H1 (cell line): ENCODE results near the gene FCER2. TPM values are rescaled to one million over a fixed set of nuclear protein-coding genes. Genes with fewer than 3 reads are reported as not detected.

Experiments
- CTCF ChIA-PET: fragments of 300-600 bp; sonication (Branson Sonifier 250); formaldehyde crosslinking; loops from one replicate; lab custom pipeline; 2021; ENCODE audit not compliant: partially characterized antibody; lab: Charles Lee
- POLR2A ChIA-PET: fragments of 300-600 bp; sonication (Branson Sonifier 250); formaldehyde crosslinking; loops from one replicate; lab custom pipeline; 2021; ENCODE audit warnings: inconsistent platforms; ENCODE audit not compliant: partially characterized antibody; lab: Charles Lee
- DNase-seq, 2 experiments: peaks; one replicate each; pipeline versions ENCODE4 v3.0.0 to v3.0.0-alpha.2; 2010 to 2022; ENCODE audit warnings: low spot score in 2 of 2, low read depth in 1 of 2, mixed read lengths in 1 of 2
- FAIRE-seq: peaks from 2 replicates; lab custom pipeline; 2011; peaks lifted over from hg19 to GRCh38; lab: Jason Lieb, UNC
- H2AFZ ChIP-seq: 2 replicates; pipeline ENCODE4 v1.8.1; 2012; ENCODE audit warnings: low read length, inconsistent platforms
- H2AK5ac ChIP-seq: 2 replicates; pipeline ENCODE4 v1.6.1; 2013; ENCODE audit warnings: low read depth, low read length
- H2BK120ac ChIP-seq: replicated peaks from 2 replicates; pipeline ENCODE3; 2013; ENCODE audit warnings: low read depth, low read length, inconsistent platforms
- H2BK12ac ChIP-seq: 2 replicates; pipeline ENCODE4 v1.6.1; 2013; ENCODE audit warnings: low read depth, low read length
- H2BK15ac ChIP-seq: 2 replicates; pipeline ENCODE4 v1.6.1; 2013; ENCODE audit warnings: low read length
- H2BK20ac ChIP-seq: 2 replicates; pipeline ENCODE4 v1.6.1; 2013; ENCODE audit warnings: low read length
- H2BK5ac ChIP-seq: 2 replicates; pipeline ENCODE4 v1.6.1; 2013; ENCODE audit warnings: low read depth, low read length
- H3K14ac ChIP-seq: 2 replicates; pipeline ENCODE4 v1.6.1; 2013; ENCODE audit warnings: inconsistent platforms; ENCODE audit not compliant: insufficient read length
- H3K18ac ChIP-seq: 2 replicates; pipeline ENCODE4 v1.6.1; 2013; ENCODE audit warnings: low read length; ENCODE audit errors: extremely low read depth
- H3K23ac ChIP-seq: 2 replicates; pipeline ENCODE4 v1.6.1; 2013; ENCODE audit warnings: inconsistent platforms; ENCODE audit not compliant: insufficient read length
- H3K23me2 ChIP-seq: 2 replicates; pipeline ENCODE4 v1.6.1; 2013; ENCODE audit warnings: low read depth, low read length
- H3K27ac ChIP-seq: 2 replicates; pipeline ENCODE4 v1.6.1; 2011; ENCODE audit warnings: low read depth, low read length, inconsistent platforms
- H3K27me3 ChIP-seq, 4 experiments: replicated peaks in 1 of 4; 1 replicate in 1 of 4; 2 replicates in 3 of 4; pipeline versions ENCODE4 v1.6.1 to v1.8.1; 2011 to 2013; ENCODE audit warnings: low read length in 3 of 4, mild to moderate bottlenecking in 3 of 4, inconsistent platforms in 2 of 4, mixed read lengths in 2 of 4, moderate library complexity in 1 of 4; ENCODE audit not compliant: control insufficient read depth in 3 of 4, insufficient read depth in 3 of 4; ENCODE audit errors: extremely low read depth in 1 of 4
- H3K36me3 ChIP-seq, 4 experiments: 2 replicates each; pipeline versions ENCODE4 v1.6.1 to v1.8.1; 2011 to 2013; ENCODE audit warnings: mild to moderate bottlenecking in 4 of 4, low read length in 3 of 4, moderate library complexity in 2 of 4, control low read depth in 1 of 4, inconsistent platforms in 1 of 4; ENCODE audit not compliant: insufficient read depth in 4 of 4, control insufficient read depth in 2 of 4
- H3K4ac ChIP-seq: replicated peaks from 2 replicates; pipeline ENCODE3; 2013; ENCODE audit warnings: low read length, low read depth, mixed read lengths, inconsistent platforms; ENCODE audit not compliant: insufficient read length
- H3K4me1 ChIP-seq, 4 experiments: replicated peaks in 1 of 4; 1 replicate in 1 of 4; 2 replicates in 3 of 4; pipeline versions ENCODE4 v1.6.1 to v1.8.1; 2011 to 2013; ENCODE audit warnings: low read length in 3 of 4, inconsistent platforms in 2 of 4, mixed read lengths in 1 of 4; ENCODE audit not compliant: insufficient read depth in 4 of 4, control insufficient read depth in 3 of 4
- H3K4me2 ChIP-seq, 2 experiments: 2 replicates each; pipeline versions ENCODE4 v1.6.1 to v1.8.1; 2011 to 2013; ENCODE audit warnings: low read depth in 2 of 2, low read length in 2 of 2, control low read depth in 1 of 2, inconsistent platforms in 1 of 2, mild to moderate bottlenecking in 1 of 2; ENCODE audit not compliant: insufficient read depth in 1 of 2
- H3K4me3 ChIP-seq, 4 experiments: fragments of 200-600, 300-600 bp in 1 of 4; sonication (generic), shearing (Covaris generic), sonication (Bioruptor Twin) in 1 of 4; 2 replicates each; pipeline versions ENCODE4 v1.5.1 to v1.8.1; 2011 to 2016; ENCODE audit warnings: low read length in 4 of 4, low read depth in 3 of 4, control low read depth in 2 of 4, inconsistent platforms in 2 of 4, mild to moderate bottlenecking in 2 of 4, mixed read lengths in 1 of 4, moderate library complexity in 1 of 4; ENCODE audit not compliant: insufficient read depth in 2 of 4; ENCODE audit errors: extremely low read depth in 1 of 4
- H3K56ac ChIP-seq: replicated peaks from 2 replicates; pipeline ENCODE3; 2013; ENCODE audit warnings: low read depth, mild to moderate bottlenecking, mixed read lengths, low read length, inconsistent platforms; ENCODE audit not compliant: insufficient read length
- H3K79me1 ChIP-seq: 2 replicates; pipeline ENCODE4 v1.6.1; 2013; ENCODE audit warnings: low read depth, low read length, control low read depth
- H3K79me2 ChIP-seq, 2 experiments: 2 replicates each; pipeline versions ENCODE4 v1.6.1 to v1.8.1; 2012 to 2013; ENCODE audit warnings: low read length in 2 of 2, mild to moderate bottlenecking in 2 of 2, inconsistent platforms in 1 of 2; ENCODE audit not compliant: insufficient read depth in 2 of 2, control insufficient read depth in 1 of 2
- H3K9ac ChIP-seq, 4 experiments: replicated peaks in 1 of 4; 1 replicate in 1 of 4; 2 replicates in 3 of 4; pipeline versions ENCODE4 v1.6.1 to v1.8.1; 2011 to 2013; ENCODE audit warnings: low read depth in 3 of 4, low read length in 3 of 4, control low read depth in 2 of 4, mild to moderate bottlenecking in 2 of 4, moderate library complexity in 2 of 4, inconsistent platforms in 1 of 4; ENCODE audit errors: extremely low read depth in 1 of 4
- H3K9me3 ChIP-seq, 2 experiments: 2 replicates each; pipeline versions ENCODE4 v1.6.1 to v1.8.1; 2012 to 2013; ENCODE audit warnings: mild to moderate bottlenecking in 2 of 2, moderate library complexity in 2 of 2, control low read depth in 1 of 2, inconsistent platforms in 1 of 2, low read depth in 1 of 2, low read length in 1 of 2, mixed read lengths in 1 of 2; ENCODE audit not compliant: insufficient read depth in 2 of 2
- H4K20me1 ChIP-seq, 2 experiments: replicated peaks in 1 of 2; 2 replicates each; pipeline versions ENCODE3 to v1.8.1; 2011 to 2013; ENCODE audit warnings: inconsistent platforms in 2 of 2, low read length in 2 of 2, mild to moderate bottlenecking in 1 of 2; ENCODE audit not compliant: insufficient read depth in 2 of 2, control insufficient read depth in 1 of 2
- H4K5ac ChIP-seq: 2 replicates; pipeline ENCODE4 v1.6.1; 2013; ENCODE audit warnings: low read length, low read depth, mixed read lengths, inconsistent platforms; ENCODE audit not compliant: insufficient read length
- H4K8ac ChIP-seq: 2 replicates; pipeline ENCODE4 v1.8.0; 2013; ENCODE audit warnings: mild to moderate bottlenecking, moderate library complexity, low read length, inconsistent platforms; ENCODE audit not compliant: insufficient read depth; ENCODE audit errors: extremely low read depth
- H4K91ac ChIP-seq: replicated peaks from 2 replicates; pipeline ENCODE3; 2013; ENCODE audit warnings: low read length, mixed read lengths, inconsistent platforms; ENCODE audit not compliant: insufficient read length
- BRCA1 ChIP-seq: IDR thresholded peaks from 2 replicates; pipeline ENCODE4 v1.6.1; 2012; ENCODE audit warnings: low read depth, low read length, improper control_type of control experiment
- EZH2 ChIP-seq: fragments of 200-600 bp; sonication (generic); IDR thresholded peaks from 2 replicates; pipeline ENCODE4 v1.7.1; 2012; ENCODE audit warnings: low read depth, mild to moderate bottlenecking, moderate library complexity, low read length, inconsistent platforms; ENCODE audit not compliant: severe bottlenecking
- NRF1 ChIP-seq: IDR thresholded peaks from 2 replicates; pipeline ENCODE4 v1.6.1; 2011; ENCODE audit warnings: mild to moderate bottlenecking, low read depth, low read length, improper control_type of control experiment
- SP2 ChIP-seq: IDR thresholded peaks from 2 replicates; pipeline ENCODE4 v1.6.1; 2012; ENCODE audit warnings: mild to moderate bottlenecking, low read length, inconsistent platforms
- SRF ChIP-seq: IDR thresholded peaks from 2 replicates; pipeline ENCODE4 v1.6.1; 2011; ENCODE audit warnings: mild to moderate bottlenecking, low read depth, low read length, moderate library complexity
- TAF7 ChIP-seq: optimal IDR thresholded peaks from 2 replicates; pipeline ENCODE3; 2011; ENCODE audit warnings: low read depth, mild to moderate bottlenecking, inconsistent platforms, low read length, moderate library complexity, borderline replicate concordance
- TBP ChIP-seq: IDR thresholded peaks from 2 replicates; pipeline ENCODE4 v1.6.1; 2011; ENCODE audit warnings: low read depth, low read length, improper control_type of control experiment
- WGBS, 2 experiments: shearing (Covaris generic) in 1 of 2; methylation state at CpG; one replicate each; pipeline versions ENCODE4 v1.1.6 to v1.1.7; 2013 to 2015; ENCODE audit warnings: low lambda C conversion rate in 2 of 2, mixed read lengths in 2 of 2, inconsistent platforms in 1 of 2, low coverage in 1 of 2, missing lambda C conversion rate in 1 of 2; ENCODE audit not compliant: insufficient replicate concordance in 2 of 2, insufficient coverage in 1 of 2, insufficient read length in 1 of 2; ENCODE audit errors: extremely low coverage in 1 of 2, missing lambda C conversion rate in 1 of 2; 5-methylcytosine and 5-hydroxymethylcytosine counted together
- polyA plus RNA-seq, 7 experiments: library from polyadenylated mRNA; depleted of rRNA in 3 of 7; stranded (reverse) in 5 of 7; unstranded in 2 of 7; fragments of >200 nt in 5 of 7; fragments of 200-250 nt in 2 of 7; gene quantifications; 1 replicate in 5 of 7; 2 replicates in 1 of 7; 4 replicates in 1 of 7; pipeline versions ENCODE4 v1.2.1 to v1.2.3, GENCODE V29; 2011 to 2013; ENCODE audit warnings: missing spikeins in 2 of 7, mixed read lengths in 2 of 7
- total RNA-seq: library from RNA; stranded (reverse); fragmentation: NEBNext Ultra II Directional; extraction: Animal tissue kit (Norgen Biotek cat#: 25700); gene quantifications from 2 replicates; pipeline ENCODE4 v1.2.1, GENCODE V29; 2021
- TF ChIP-seq, protein P1 (sequence below): IDR thresholded peaks from 2 replicates; pipeline ENCODE4 v1.6.1; 2012; ENCODE audit warnings: low read length, inconsistent platforms

Gene FCER2
- total and polyA plus RNA-seq, 2 of the 8 experiments (the other 6 are each of a cell fraction or from before 2014, with no cell fraction given): 0.67 TPM; not detected in 1

DNA sequence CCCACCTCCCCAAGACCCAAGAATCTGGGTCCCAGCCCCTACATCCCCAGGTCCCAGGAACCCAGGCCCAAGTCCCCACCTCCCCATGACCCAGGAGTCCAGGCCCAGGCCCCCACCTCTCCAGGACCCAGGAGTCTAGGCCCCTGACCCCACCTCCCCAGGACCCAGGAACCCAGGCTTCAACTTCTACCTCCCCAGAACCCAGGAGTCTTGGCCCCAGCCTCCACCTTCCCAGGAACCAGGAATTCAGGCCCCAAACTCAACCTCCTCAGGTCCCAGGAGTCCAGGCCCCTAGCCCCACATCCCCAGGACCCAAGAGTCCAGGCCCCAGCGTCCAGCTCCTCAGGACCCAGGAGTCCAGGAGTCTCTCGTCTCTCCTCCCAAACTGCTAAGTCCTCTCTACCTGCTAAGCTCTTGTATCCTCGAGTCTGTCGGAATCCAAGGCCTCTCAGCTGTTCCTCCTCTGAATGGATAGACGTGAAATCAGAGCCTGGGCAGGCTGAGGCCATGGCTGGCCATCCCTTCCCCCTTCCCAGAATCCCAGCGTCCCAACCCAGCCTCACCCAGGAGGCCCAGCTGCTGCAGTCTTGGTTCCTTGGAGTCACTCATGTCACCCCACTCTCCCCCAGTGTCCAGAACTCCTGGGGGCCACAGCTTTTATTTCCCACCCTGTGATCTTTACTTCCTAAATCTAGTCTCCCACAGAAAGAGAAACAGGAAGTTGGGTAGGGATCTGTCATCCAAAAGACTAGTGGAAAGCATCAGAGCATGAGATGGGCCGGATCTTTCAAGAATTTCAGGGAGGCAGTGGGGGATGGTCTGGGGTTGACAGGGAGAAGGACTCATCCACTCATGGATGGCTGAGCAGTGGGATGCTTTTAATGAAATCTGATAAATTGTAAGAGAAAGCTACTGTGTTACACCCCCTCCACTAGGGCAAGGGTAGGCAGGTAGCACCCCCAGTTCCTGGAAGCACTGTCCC, 45.3 kb upstream of the FCER2 start, which contains the start of gene CD209:
Gene CD209, minus strand, starts transcription at position 632 of the 982 bp plus-strand sequence. Its CDS starts 23 bp downstream, at position 609.
- Histone ChIP-seq H3K4me1 (peaks cover 3 to 15% (median 8%) of the 10 kb centered on the region in 4 experiments; a peak in 6 of 7 replicates), H2BK20ac (peak within 1 kb of the TSS; percentile 94), H2BK5ac (peak within 1 kb of the TSS; percentile 76; the same call in 1 of the 2 replicates), H3K4me2 (peak within 1 kb of the TSS in 1 of 2 experiments; percentile 20; a peak in 1 of 4 replicates), H2BK15ac (0 out of 2 replicates have a peak within 1 kb of the TSS, but pooled peaks have one; percentile 4), H4K5ac (peak within 1 kb of the TSS; percentile 94), H4K8ac (no peak within 1 kb of the TSS), H3K56ac (no peak within 1 kb of the TSS), H3K4ac (peak within 1 kb of the TSS; percentile 51), H2BK12ac (no peak within 1 kb of the TSS; the same call in 1 of the 2 replicates), H3K4me3 (peak within 1 kb of the TSS in 1 of 4 experiments; percentile 22; a peak in 1 of 8 replicates), H3K18ac (no peak within 1 kb of the TSS), H3K79me1 (no peaks in the 10 kb centered on the region), H3K23ac (no peak within 1 kb of the TSS), H2BK120ac (peak within 1 kb of the TSS; percentile 81), H3K27me3 (no peaks in the 10 kb centered on the region; a peak in 1 of 7 replicates), H3K9ac (no peak within 1 kb of the TSS), H4K91ac (peak within 1 kb of the TSS; percentile 57), H2AK5ac (no peak within 1 kb of the TSS; the same call in 1 of the 2 replicates), H3K36me3 (no peaks in the 10 kb centered on the region), H3K27ac (peak within 1 kb of the TSS; percentile 28; the same call in 1 of the 2 replicates), H2AFZ (peak within 1 kb of the TSS; percentile 10; the same call in 1 of the 2 replicates), H3K23me2 (no peaks in the 10 kb centered on the region; the same call in 1 of the 2 replicates), H3K9me3 (peaks cover 0 to 6% of the 10 kb centered on the region in 2 experiments; a peak in 1 of 4 replicates), H3K79me2 (no peaks in the 10 kb centered on the region), H4K20me1 (no peaks in the 10 kb centered on the region), H3K14ac (no peak within 1 kb of the TSS)
- no peak for DNase-seq
- ChIA-PET POLR2A (interaction anchor here (0.8 kb wide), 1 partner anchor 82 kb away, joined by 4 read pairs; no protein-coding TSS in a partner anchor), CTCF (interaction anchor here (0.8 to 1.8 kb wide), 7 partner anchors 28 to 85 kb away, joined by 3 to 7 read pairs (median 3); partner anchors contain the start of gene TRAPPC5)
- no peak for FAIRE-seq
- WGBS, 2 experiments: 79% methylated on average over 7 of the region's 7 CpGs; no CpG with 5 or more reads in 1 of the 2 experiments
- TF ChIP-seq EZH2 (no peak), SRF (no peak), BRCA1 (no peak), SP2 (no peak), TBP (no peak), TAF7 (no peak), NRF1 (no peak)
- TF ChIP-seq, protein P1, sequence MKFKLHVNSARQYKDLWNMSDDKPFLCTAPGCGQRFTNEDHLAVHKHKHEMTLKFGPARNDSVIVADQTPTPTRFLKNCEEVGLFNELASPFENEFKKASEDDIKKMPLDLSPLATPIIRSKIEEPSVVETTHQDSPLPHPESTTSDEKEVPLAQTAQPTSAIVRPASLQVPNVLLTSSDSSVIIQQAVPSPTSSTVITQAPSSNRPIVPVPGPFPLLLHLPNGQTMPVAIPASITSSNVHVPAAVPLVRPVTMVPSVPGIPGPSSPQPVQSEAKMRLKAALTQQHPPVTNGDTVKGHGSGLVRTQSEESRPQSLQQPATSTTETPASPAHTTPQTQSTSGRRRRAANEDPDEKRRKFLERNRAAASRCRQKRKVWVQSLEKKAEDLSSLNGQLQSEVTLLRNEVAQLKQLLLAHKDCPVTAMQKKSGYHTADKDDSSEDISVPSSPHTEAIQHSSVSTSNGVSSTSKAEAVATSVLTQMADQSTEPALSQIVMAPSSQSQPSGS: no peak
